HepG2 (cell line): ENCODE measurements around the gene ERO1A. TPM values are rescaled to one million over a fixed set of nuclear protein-coding genes. Genes with fewer than 3 reads are reported as not detected.

Experiments
- ATAC-seq: fragments of 200-7000 bp; cut with Tn5 transposase; 3 replicates; pipeline ENCODE4 v1.9.1; 2020; ENCODE audit warnings: mild to moderate bottlenecking, moderate library complexity
- BruUV-seq: library from RNA; stranded (reverse); fragments of 400-500 nt; replicated peaks from 2 replicates; lab custom pipeline; 2021; lab: Mats Ljungman, UMichigan
- CTCF ChIA-PET: fragments of 300-600 bp; formaldehyde crosslinking; extraction: SDS; loops from one replicate; lab custom pipeline; 2021; ENCODE audit warnings: low total read pairs, inconsistent platforms, low intra/inter-chr PET ratio; lab: Yijun Ruan, JAX
- POLR2A ChIA-PET: fragments of 350-600 bp; sonication (Branson Sonifier 250); formaldehyde crosslinking; loops from one replicate; lab custom pipeline; 2020; ENCODE audit warnings: antibody characterized with exemption, inconsistent platforms; lab: Yijun Ruan, JAX
- DNase-seq: peaks from one replicate; pipeline ENCODE4 v3.0.0-alpha.2; 2015; ENCODE audit warnings: low spot score
- FAIRE-seq: peaks from 3 replicates; lab custom pipeline; 2011; peaks lifted over from hg19 to GRCh38; lab: Jason Lieb, UNC
- H2AFZ ChIP-seq: one replicate; pipeline ENCODE4 v1.6.1; 2011; ENCODE audit warnings: low read length, inconsistent platforms
- H3K27ac ChIP-seq: fragments of 300-600 bp; 3 replicates; pipeline ENCODE4 v1.8.0; 2011; ENCODE audit warnings: mixed run types, mild to moderate bottlenecking, mixed read lengths, low read length, inconsistent platforms; ENCODE audit not compliant: insufficient read depth; ENCODE audit errors: extremely low read length
- H3K27me3 ChIP-seq, 2 experiments: fragments of 200-600 bp in 1 of 2; 2 replicates in 1 of 2; 3 replicates in 1 of 2; pipeline versions ENCODE4 v1.6.0 to v1.8.0; 2011; ENCODE audit warnings: low read length in 2 of 2, mild to moderate bottlenecking in 2 of 2, moderate library complexity in 2 of 2, inconsistent platforms in 1 of 2; ENCODE audit not compliant: insufficient read depth in 2 of 2, control insufficient read depth in 1 of 2
- H3K36me3 ChIP-seq, 2 experiments: fragments of 200-600 bp in 1 of 2; replicated peaks in 1 of 2; 2 replicates in 1 of 2; 3 replicates in 1 of 2; pipeline versions ENCODE4 v1.5.1 to v1.8.0; 2011; ENCODE audit warnings: low read length in 2 of 2, inconsistent platforms in 1 of 2; ENCODE audit not compliant: insufficient read depth in 2 of 2, control insufficient read depth in 1 of 2
- H3K4me1 ChIP-seq: 2 replicates; pipeline ENCODE4 v1.5.1; 2012; ENCODE audit warnings: low read length, inconsistent platforms; ENCODE audit not compliant: insufficient read depth
- H3K4me2 ChIP-seq: 2 replicates; pipeline ENCODE4 v1.6.0; 2011; ENCODE audit warnings: low read depth, low read length, inconsistent platforms
- H3K4me3 ChIP-seq, 3 experiments: fragments of 200-600 bp in 1 of 3; sonication (generic), shearing (Covaris generic) in 1 of 3; replicated peaks in 1 of 3; 2 replicates each; pipeline ENCODE4 v1.5.1; 2011 to 2016; ENCODE audit warnings: low read length in 3 of 3, inconsistent platforms in 2 of 3, low read depth in 2 of 3, mild to moderate bottlenecking in 2 of 3, control low read depth in 1 of 3, mixed read lengths in 1 of 3; ENCODE audit not compliant: insufficient read depth in 1 of 3
- H3K79me2 ChIP-seq: one replicate; pipeline ENCODE4 v1.6.1; 2011; ENCODE audit warnings: low read length, inconsistent platforms; ENCODE audit not compliant: insufficient read depth
- H3K9ac ChIP-seq: 2 replicates; pipeline ENCODE4 v1.6.0; 2011; ENCODE audit warnings: mild to moderate bottlenecking, low read depth, low read length, inconsistent platforms; ENCODE audit not compliant: insufficient read depth
- H3K9me3 ChIP-seq: 2 replicates; pipeline ENCODE4 v1.5.1; 2012; ENCODE audit warnings: mild to moderate bottlenecking, low read length
- H4K20me1 ChIP-seq: 2 replicates; pipeline ENCODE4 v1.6.0; 2011; ENCODE audit warnings: inconsistent platforms, mild to moderate bottlenecking, low read length, moderate library complexity; ENCODE audit not compliant: insufficient read depth
- AHR ChIP-seq: IDR thresholded peaks from 2 replicates; pipeline ENCODE4 v1.6.1; 2018; ENCODE audit warnings: missing genetic modification reagents, missing compliant biosample characterization
- AKAP8 ChIP-seq: sonication (generic); formaldehyde crosslinking; IDR thresholded peaks from 2 replicates; pipeline ENCODE4 v1.5.1; 2020; ENCODE audit warnings: mild to moderate bottlenecking, missing genetic modification reagents
- BCL6 ChIP-seq: IDR thresholded peaks from 2 replicates; pipeline ENCODE4 v1.6.1; 2016; ENCODE audit warnings: missing genetic modification reagents, missing compliant biosample characterization
- KLF16 ChIP-seq, 2 experiments: sonication (generic) in 1 of 2; formaldehyde crosslinking in 1 of 2; IDR thresholded peaks; 2 replicates each; pipeline versions ENCODE4 v1.6.1 to v1.8.0; 2016 to 2023; ENCODE audit warnings: missing genetic modification reagents in 2 of 2, missing compliant biosample characterization in 1 of 2
- PHF21A ChIP-seq: sonication (generic); formaldehyde crosslinking; IDR thresholded peaks from 2 replicates; pipeline ENCODE4 v1.5.0; 2020; ENCODE audit warnings: mild to moderate bottlenecking, missing genetic modification reagents
- ZNF10 ChIP-seq: sonication (generic); formaldehyde crosslinking; IDR thresholded peaks from 2 replicates; pipeline ENCODE4 v1.4.0; 2020; ENCODE audit warnings: mild to moderate bottlenecking, low read depth, missing genetic modification reagents, borderline replicate concordance
- ZNF205 ChIP-seq: IDR thresholded peaks from 2 replicates; pipeline ENCODE4 v1.6.1; 2018; ENCODE audit warnings: missing biosample characterization, missing genetic modification reagents
- ZNF782 ChIP-seq: sonication (generic); formaldehyde crosslinking; IDR thresholded peaks from 2 replicates; pipeline ENCODE4 v1.4.0; 2020; ENCODE audit warnings: missing genetic modification reagents, mild to moderate bottlenecking, borderline replicate concordance
- ZNF879 ChIP-seq: sonication (generic); formaldehyde crosslinking; IDR thresholded peaks from 2 replicates; pipeline ENCODE4 v1.8.1; 2023; ENCODE audit warnings: missing genetic modification reagents
- ZSCAN30 ChIP-seq: sonication (generic); formaldehyde crosslinking; IDR thresholded peaks from 2 replicates; pipeline ENCODE4 v1.5.0; 2020; ENCODE audit warnings: mild to moderate bottlenecking, missing genetic modification reagents
- WGBS: methylation state at CpG from one replicate; pipeline ENCODE4 v1.1.6; 2017; ENCODE audit warnings: low lambda C conversion rate; 5-methylcytosine and 5-hydroxymethylcytosine counted together
- in situ Hi-C: cut with HindIII; loops from 2 replicates; pipeline ENCODE4 v1.10.0; 2017; ENCODE audit warnings: low pct_unique_long_range_greater_than_20kb; ENCODE audit not compliant: extremely low pct_ligation_motif_present
- intact Hi-C: fragments of 100-400 bp; cut with micrococcal nuclease; formaldehyde crosslinking; loops from one replicate; pipeline ENCODE4 v1.10.0; 2022; ENCODE audit not compliant: unreplicated experiment
- polyA plus RNA-seq, 8 experiments: library from polyadenylated mRNA; depleted of rRNA in 3 of 8; stranded (reverse) in 7 of 8; unstranded in 1 of 8; fragments of >200 nt; fragmentation: Illumina TruSeq in 4 of 8; extraction: Trizol in 4 of 8; gene quantifications; 2 replicates each; pipeline versions ENCODE4 v1.2.1 to v1.2.3, GENCODE V29; 2011 to 2016; ENCODE audit warnings: low read depth in 4 of 8, missing spikeins in 1 of 8, mixed read lengths in 1 of 8; ENCODE audit not compliant: insufficient read depth in 1 of 8
- total RNA-seq, 5 experiments: library from RNA; depleted of rRNA; stranded (reverse); fragments of >200 nt; fragmentation: Illumina TruSeq; extraction: Trizol; gene quantifications; 2 replicates each; pipeline ENCODE4 v1.2.3, GENCODE V29; 2016; ENCODE audit warnings: low read depth in 1 of 5
- TF ChIP-seq, protein P1 (sequence below): sonication (generic); formaldehyde crosslinking; IDR thresholded peaks from 2 replicates; pipeline ENCODE4 v1.4.0; 2020; ENCODE audit warnings: missing genetic modification reagents; ENCODE audit errors: not compliant biosample characterization
- TF ChIP-seq, protein P2 (sequence below): sonication (generic); formaldehyde crosslinking; IDR thresholded peaks from 2 replicates; pipeline ENCODE4 v1.4.0; 2020; ENCODE audit warnings: missing genetic modification reagents
- TF ChIP-seq, protein P3 (sequence below): sonication (generic); formaldehyde crosslinking; IDR thresholded peaks from 2 replicates; pipeline ENCODE4 v1.5.0; 2020; ENCODE audit warnings: missing genetic modification reagents
- TF ChIP-seq, protein P4 (sequence below): sonication (generic); formaldehyde crosslinking; IDR thresholded peaks from 2 replicates; pipeline ENCODE4 v1.5.0; 2020; ENCODE audit warnings: missing genetic modification reagents, mild to moderate bottlenecking, borderline replicate concordance
- TF ChIP-seq, protein P5 (sequence below): sonication (generic); formaldehyde crosslinking; IDR thresholded peaks from 2 replicates; pipeline ENCODE4 v1.5.0; 2020; ENCODE audit warnings: mild to moderate bottlenecking, missing genetic modification reagents, borderline replicate concordance
- TF ChIP-seq, protein P6 (sequence below): sonication (generic); formaldehyde crosslinking; IDR thresholded peaks from 2 replicates; pipeline ENCODE4 v1.4.0; 2020; ENCODE audit warnings: missing genetic modification reagents

Gene ERO1A
- total and polyA plus RNA-seq, 2 of the 13 experiments (the other 11 are each of a cell fraction or from before 2014, with no cell fraction given): 60.3 to 137 TPM

DNA sequence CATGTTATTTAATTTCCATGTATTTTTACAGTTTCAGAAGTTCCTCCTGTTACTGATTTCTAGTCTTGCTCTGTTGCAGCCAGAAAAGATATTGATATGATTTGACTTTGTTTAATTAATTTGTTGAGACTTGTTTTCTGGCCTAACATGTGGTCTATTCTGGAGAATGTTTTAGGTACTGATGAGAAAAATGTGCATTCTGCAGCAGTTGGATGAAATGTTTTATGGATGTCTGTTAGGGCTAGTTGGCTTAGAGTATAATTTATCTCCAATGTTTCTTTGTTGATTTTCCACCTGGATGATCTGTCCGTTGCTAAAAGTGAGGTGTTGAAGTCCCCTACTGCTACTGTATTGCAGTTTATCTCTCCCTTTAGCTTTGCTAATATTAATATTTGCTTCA is 88.3 kb downstream of the ERO1A start:
- intact Hi-C loops: no loop called here

More for the DNA sequence above, 88.3 kb downstream of the ERO1A start:
- Histone ChIP-seq H3K4me2 (no peak overlapping the region), H3K4me1 (peaks cover 14% of the 10 kb centered on the region), H3K27ac (no peak overlapping the region), H3K36me3 (no peaks in the 10 kb centered on the region), H3K27me3 (no peaks in the 10 kb centered on the region), H3K9me3 (no peaks in the 10 kb centered on the region), H2AFZ (no peak overlapping the region), H3K9ac (no peak overlapping the region), H4K20me1 (no peaks in the 10 kb centered on the region), H3K79me2 (no peaks in the 10 kb centered on the region), H3K4me3 (no peak overlapping the region)
- ATAC-seq (no peak), DNase-seq (no peak), FAIRE-seq (no peak)
- in situ Hi-C loops: no loop called here
- ChIA-PET CTCF (no interaction called here), POLR2A (no interaction called here)
- TF ChIP-seq PHF21A (CRISPR knock-in tag) (no peak), ZNF205 (CRISPR knock-in tag) (no peak), AKAP8 (CRISPR knock-in tag) (no peak), ZNF782 (no peak), AHR (CRISPR knock-in tag) (no peak), KLF16 (CRISPR knock-in tag; IDR thresholded peaks at IDR 0.05) (no peak), ZNF879 (CRISPR knock-in tag) (no peak), ZNF10 (CRISPR knock-in tag) (no peak), ZSCAN30 (CRISPR knock-in tag) (no peak), BCL6 (no peak)
- TF ChIP-seq, protein P1, sequence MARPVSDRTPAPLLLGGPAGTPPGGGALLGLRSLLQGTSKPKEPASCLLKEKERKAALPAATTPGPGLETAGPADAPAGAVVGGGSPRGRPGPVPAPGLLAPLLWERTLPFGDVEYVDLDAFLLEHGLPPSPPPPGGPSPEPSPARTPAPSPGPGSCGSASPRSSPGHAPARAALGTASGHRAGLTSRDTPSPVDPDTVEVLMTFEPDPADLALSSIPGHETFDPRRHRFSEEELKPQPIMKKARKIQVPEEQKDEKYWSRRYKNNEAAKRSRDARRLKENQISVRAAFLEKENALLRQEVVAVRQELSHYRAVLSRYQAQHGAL (CRISPR knock-in tag): no peak
- TF ChIP-seq, protein P2, sequence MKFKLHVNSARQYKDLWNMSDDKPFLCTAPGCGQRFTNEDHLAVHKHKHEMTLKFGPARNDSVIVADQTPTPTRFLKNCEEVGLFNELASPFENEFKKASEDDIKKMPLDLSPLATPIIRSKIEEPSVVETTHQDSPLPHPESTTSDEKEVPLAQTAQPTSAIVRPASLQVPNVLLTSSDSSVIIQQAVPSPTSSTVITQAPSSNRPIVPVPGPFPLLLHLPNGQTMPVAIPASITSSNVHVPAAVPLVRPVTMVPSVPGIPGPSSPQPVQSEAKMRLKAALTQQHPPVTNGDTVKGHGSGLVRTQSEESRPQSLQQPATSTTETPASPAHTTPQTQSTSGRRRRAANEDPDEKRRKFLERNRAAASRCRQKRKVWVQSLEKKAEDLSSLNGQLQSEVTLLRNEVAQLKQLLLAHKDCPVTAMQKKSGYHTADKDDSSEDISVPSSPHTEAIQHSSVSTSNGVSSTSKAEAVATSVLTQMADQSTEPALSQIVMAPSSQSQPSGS (CRISPR knock-in tag): no peak
- TF ChIP-seq, protein P3, sequence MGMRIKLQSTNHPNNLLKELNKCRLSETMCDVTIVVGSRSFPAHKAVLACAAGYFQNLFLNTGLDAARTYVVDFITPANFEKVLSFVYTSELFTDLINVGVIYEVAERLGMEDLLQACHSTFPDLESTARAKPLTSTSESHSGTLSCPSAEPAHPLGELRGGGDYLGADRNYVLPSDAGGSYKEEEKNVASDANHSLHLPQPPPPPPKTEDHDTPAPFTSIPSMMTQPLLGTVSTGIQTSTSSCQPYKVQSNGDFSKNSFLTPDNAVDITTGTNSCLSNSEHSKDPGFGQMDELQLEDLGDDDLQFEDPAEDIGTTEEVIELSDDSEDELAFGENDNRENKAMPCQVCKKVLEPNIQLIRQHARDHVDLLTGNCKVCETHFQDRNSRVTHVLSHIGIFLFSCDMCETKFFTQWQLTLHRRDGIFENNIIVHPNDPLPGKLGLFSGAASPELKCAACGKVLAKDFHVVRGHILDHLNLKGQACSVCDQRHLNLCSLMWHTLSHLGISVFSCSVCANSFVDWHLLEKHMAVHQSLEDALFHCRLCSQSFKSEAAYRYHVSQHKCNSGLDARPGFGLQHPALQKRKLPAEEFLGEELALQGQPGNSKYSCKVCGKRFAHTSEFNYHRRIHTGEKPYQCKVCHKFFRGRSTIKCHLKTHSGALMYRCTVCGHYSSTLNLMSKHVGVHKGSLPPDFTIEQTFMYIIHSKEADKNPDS (CRISPR knock-in tag): no peak
- TF ChIP-seq, protein P4, sequence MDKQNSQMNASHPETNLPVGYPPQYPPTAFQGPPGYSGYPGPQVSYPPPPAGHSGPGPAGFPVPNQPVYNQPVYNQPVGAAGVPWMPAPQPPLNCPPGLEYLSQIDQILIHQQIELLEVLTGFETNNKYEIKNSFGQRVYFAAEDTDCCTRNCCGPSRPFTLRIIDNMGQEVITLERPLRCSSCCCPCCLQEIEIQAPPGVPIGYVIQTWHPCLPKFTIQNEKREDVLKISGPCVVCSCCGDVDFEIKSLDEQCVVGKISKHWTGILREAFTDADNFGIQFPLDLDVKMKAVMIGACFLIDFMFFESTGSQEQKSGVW (CRISPR knock-in tag): no peak
- TF ChIP-seq, protein P5, sequence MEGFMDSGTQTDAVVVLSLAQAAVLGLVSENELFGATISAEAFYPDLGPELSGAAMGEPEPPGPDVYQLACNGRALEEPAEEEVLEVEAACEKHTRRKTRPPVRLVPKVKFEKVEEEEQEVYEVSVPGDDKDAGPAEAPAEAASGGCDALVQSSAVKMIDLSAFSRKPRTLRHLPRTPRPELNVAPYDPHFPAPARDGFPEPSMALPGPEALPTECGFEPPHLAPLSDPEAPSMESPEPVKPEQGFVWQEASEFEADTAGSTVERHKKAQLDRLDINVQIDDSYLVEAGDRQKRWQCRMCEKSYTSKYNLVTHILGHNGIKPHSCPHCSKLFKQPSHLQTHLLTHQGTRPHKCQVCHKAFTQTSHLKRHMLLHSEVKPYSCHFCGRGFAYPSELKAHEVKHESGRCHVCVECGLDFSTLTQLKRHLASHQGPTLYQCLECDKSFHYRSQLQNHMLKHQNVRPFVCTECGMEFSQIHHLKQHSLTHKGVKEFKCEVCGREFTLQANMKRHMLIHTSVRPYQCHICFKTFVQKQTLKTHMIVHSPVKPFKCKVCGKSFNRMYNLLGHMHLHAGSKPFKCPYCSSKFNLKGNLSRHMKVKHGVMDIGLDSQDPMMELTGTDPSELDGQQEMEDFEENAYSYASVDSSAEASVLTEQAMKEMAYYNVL (CRISPR knock-in tag): no peak
- TF ChIP-seq, protein P6, sequence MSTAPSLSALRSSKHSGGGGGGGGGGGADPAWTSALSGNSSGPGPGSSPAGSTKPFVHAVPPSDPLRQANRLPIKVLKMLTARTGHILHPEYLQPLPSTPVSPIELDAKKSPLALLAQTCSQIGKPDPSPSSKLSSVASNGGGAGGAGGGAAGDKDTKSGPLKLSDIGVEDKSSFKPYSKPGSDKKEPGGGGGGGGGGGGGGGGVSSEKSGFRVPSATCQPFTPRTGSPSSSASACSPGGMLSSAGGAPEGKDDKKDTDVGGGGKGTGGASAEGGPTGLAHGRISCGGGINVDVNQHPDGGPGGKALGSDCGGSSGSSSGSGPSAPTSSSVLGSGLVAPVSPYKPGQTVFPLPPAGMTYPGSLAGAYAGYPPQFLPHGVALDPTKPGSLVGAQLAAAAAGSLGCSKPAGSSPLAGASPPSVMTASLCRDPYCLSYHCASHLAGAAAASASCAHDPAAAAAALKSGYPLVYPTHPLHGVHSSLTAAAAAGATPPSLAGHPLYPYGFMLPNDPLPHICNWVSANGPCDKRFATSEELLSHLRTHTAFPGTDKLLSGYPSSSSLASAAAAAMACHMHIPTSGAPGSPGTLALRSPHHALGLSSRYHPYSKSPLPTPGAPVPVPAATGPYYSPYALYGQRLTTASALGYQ: no peak
- 19% methylated on average over 1 of the region's 1 CpG for WGBS
- BruUV-seq: no TSS peak
